Measurements from ENCODE around the gene SOX18.
A peak's percentile ranks its signal among the peaks of the same experiment; 100 is the strongest.

The SOX18 gene

GRCh38 chr20:64067733-64068307, 18.4 kb upstream of the SOX18 start:
- DNase-seq (ENCODE audit: low read depth) = no peak

GRCh38 chr20:64067005-64067632, 17.7 kb upstream of the SOX18 start:
- DNase-seq (ENCODE audit: low read depth) = no peak

- DNase-seq (ENCODE audit: low read depth) = no peak
Measured at GRCh38 chr20:64065974-64066343, 16.5 kb upstream of the SOX18 start.

GRCh38 chr20:64065062-64065973, 15.9 kb upstream of the SOX18 start:
- DNase-seq (ENCODE audit: low read depth) = no peak

GRCh38 chr20:64064145-64064698, 14.8 kb upstream of the SOX18 start:
- no peak for DNase-seq (ENCODE audit: low read depth)

GRCh38 chr20:64063389-64064144, 14.1 kb upstream of the SOX18 start:
- no peak for DNase-seq (ENCODE audit: low read depth)

GRCh38 chr20:64062596-64063388, 13.4 kb upstream of the SOX18 start, which contains the start of gene TCEA2:
TCEA2 (plus strand) TSS chr20:64063198; CDS start chr20:64063313, 115 bp downstream.
- peak; percentile 92 for DNase-seq (ENCODE audit: low read depth)

- DNase-seq (ENCODE audit: low read depth) = no peak
Measured at GRCh38 chr20:64062276-64062595, 12.8 kb upstream of the SOX18 start.

- no peak for DNase-seq (ENCODE audit: low read depth)
Measured at GRCh38 chr20:64058536-64058935, 9.1 kb upstream of the SOX18 start.

GRCh38 chr20:64057628-64058498, 8.4 kb upstream of the SOX18 start:
- DNase-seq (ENCODE audit: low read depth) = peak; percentile 79

- DNase-seq (ENCODE audit: low read depth) = no peak
Measured at GRCh38 chr20:64056889-64057627, 7.6 kb upstream of the SOX18 start.

- no peak for DNase-seq (ENCODE audit: low read depth)
Measured at GRCh38 chr20:64056639-64056888, 7.1 kb upstream of the SOX18 start.

- no peak for DNase-seq (ENCODE audit: low read depth)
Measured at GRCh38 chr20:64055893-64056638, 6.6 kb upstream of the SOX18 start.

- DNase-seq (ENCODE audit: low read depth) = no peak
Measured at GRCh38 chr20:64055396-64055892, 6.0 kb upstream of the SOX18 start.

- DNase-seq (ENCODE audit: low read depth) = no peak
Measured at GRCh38 chr20:64053841-64054661, 4.6 kb upstream of the SOX18 start.

GRCh38 chr20:64052987-64053840, 3.8 kb upstream of the SOX18 start:
- DNase-seq (ENCODE audit: low read depth) = no peak

GRCh38 chr20:64052326-64052722, 2.9 kb upstream of the SOX18 start:
- DNase-seq (ENCODE audit: low read depth) = no peak
